22Rv1 (cell line): ENCODE data around the gene NKD1.

Experiments
- CTCF ChIP-seq: fragments of 450-650 bp; IDR thresholded peaks from 2 replicates; pipeline ENCODE4 v1.5.1; 2017; ENCODE audit warnings: mild to moderate bottlenecking
- ZFX ChIP-seq: fragments of 450-650 bp; IDR thresholded peaks from 2 replicates; pipeline ENCODE4 v1.6.1; 2017; ENCODE audit warnings: antibody characterized with exemption, borderline replicate concordance

GRCh38 chr16:50610331-50611262 is 62.4 kb downstream of the NKD1 start:
- TF ChIP-seq CTCF = no peak
- no peak for TF ChIP-seq ZFX
